HFFc6 (cell line): Measurements from ENCODE around the gene CPPED1. TPM values are rescaled to one million over a fixed set of nuclear protein-coding genes. Genes with fewer than 3 reads are reported as not detected.

ENCODE experiments used
- DNase-seq: peaks from one replicate; pipeline ENCODE4 v3.0.0-alpha.2; 2018
- H3K27ac Mint-ChIP-seq: 2 replicates; pipeline ENCODE4 v1.8.0; 2020; ENCODE audit warnings: mild to moderate bottlenecking, mixed read lengths
- H3K27me3 Mint-ChIP-seq: 2 replicates; pipeline ENCODE4 v1.8.0; 2021; ENCODE audit warnings: mild to moderate bottlenecking, moderate library complexity, mixed read lengths; ENCODE audit not compliant: insufficient read depth
- H3K36me3 Mint-ChIP-seq: 2 replicates; pipeline ENCODE4 v1.8.0; 2021; ENCODE audit warnings: low read depth, mixed read lengths
- H3K4me1 Mint-ChIP-seq: 2 replicates; pipeline ENCODE4 v1.8.0; 2020; ENCODE audit warnings: low read depth, mixed read lengths
- H3K4me3 Mint-ChIP-seq: 2 replicates; pipeline ENCODE4 v1.8.0; 2020; ENCODE audit warnings: mild to moderate bottlenecking, moderate library complexity, mixed read lengths
- H3K9me3 Mint-ChIP-seq: 2 replicates; pipeline ENCODE4 v1.8.0; 2020; ENCODE audit warnings: mild to moderate bottlenecking, mixed read lengths
- total RNA-seq, 6 experiments: library from RNA; stranded (reverse); fragmentation: NEBNext Ultra II Directional; extraction: Animal tissue kit (Norgen Biotek cat#: 25700); gene quantifications; 2 replicates in 1 of 6; 3 replicates in 5 of 6; pipeline ENCODE4 v1.2.3, GENCODE V29; 2021
- TF ChIP-seq, protein P1 (sequence below): fragments of 200-600 bp; sonication (generic); IDR thresholded peaks from 2 replicates; pipeline ENCODE4 v1.5.0; 2021; ENCODE audit warnings: antibody characterized with exemption, mild to moderate bottlenecking

The CPPED1 gene
- total RNA-seq, 6 experiments from 2014 or later = 54.6 to 66.7 (median 63.1) TPM

DNA sequence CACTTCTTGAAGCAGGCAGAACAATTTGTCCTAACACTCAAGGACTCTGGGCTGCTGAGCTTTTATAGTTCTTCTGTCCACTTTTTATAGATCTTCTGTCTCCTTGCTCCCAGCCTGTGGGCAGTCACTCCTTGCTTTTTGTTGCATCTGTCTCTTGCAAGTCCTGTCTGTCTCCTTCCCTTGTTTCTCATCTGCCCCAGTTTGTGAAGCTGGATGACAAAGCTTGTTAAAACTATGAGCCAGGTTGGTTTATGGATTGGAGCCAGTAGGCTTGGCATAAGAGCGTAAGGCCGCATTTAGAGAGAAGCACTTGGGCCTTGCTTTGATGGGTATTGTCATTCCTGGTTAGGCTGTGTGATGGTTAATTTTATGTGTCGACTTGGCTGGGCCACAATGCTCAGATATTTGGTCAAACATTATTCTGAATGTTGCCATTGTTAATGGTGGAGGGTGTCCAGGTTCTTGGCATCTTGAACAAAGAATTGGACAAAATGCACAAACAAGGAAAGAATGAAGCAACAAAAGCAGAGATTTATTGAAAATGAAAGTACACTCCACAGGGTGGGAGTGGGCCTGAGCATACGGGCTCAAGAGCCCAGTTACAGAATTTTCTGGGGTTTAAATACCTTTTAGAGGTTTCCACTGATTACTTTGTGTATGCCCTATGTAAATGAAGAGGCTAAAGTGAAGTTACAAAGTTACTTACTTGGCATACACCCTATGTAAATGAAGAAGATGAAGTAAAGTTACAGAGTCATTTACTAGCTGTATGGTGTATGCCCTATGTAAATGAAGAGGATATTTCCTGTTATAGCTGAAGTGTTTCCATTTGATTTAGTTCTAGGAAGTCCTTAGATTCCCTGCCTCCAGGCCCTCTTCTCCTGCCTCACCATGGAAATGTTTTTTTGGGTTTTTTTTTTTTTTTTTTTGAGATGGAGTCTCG, 8.0 kb upstream of the CPPED1 start:
- TF ChIP-seq, protein P1, sequence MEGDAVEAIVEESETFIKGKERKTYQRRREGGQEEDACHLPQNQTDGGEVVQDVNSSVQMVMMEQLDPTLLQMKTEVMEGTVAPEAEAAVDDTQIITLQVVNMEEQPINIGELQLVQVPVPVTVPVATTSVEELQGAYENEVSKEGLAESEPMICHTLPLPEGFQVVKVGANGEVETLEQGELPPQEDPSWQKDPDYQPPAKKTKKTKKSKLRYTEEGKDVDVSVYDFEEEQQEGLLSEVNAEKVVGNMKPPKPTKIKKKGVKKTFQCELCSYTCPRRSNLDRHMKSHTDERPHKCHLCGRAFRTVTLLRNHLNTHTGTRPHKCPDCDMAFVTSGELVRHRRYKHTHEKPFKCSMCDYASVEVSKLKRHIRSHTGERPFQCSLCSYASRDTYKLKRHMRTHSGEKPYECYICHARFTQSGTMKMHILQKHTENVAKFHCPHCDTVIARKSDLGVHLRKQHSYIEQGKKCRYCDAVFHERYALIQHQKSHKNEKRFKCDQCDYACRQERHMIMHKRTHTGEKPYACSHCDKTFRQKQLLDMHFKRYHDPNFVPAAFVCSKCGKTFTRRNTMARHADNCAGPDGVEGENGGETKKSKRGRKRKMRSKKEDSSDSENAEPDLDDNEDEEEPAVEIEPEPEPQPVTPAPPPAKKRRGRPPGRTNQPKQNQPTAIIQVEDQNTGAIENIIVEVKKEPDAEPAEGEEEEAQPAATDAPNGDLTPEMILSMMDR = no peak
- H3K9me3 Mint-ChIP-seq = peaks cover 8% of the 10 kb centered on the region
- peaks cover 14% of the 10 kb centered on the region for H3K4me1 Mint-ChIP-seq
- H3K27me3 Mint-ChIP-seq = no peaks in the 10 kb centered on the region
- 0 out of 2 replicates have a peak, but pooled peaks cover 7% of the 10 kb centered on the region for H3K36me3 Mint-ChIP-seq
- no peak overlapping the region for H3K4me3 Mint-ChIP-seq
- no peak for DNase-seq
- no peak overlapping the region for H3K27ac Mint-ChIP-seq

- Mint-ChIP-seq H3K9me3 (peaks cover 5% of the 10 kb centered on the region), H3K4me3 (no peak overlapping the region), H3K4me1 (peaks cover 48% of the 10 kb centered on the region), H3K27me3 (peaks cover 5% of the 10 kb centered on the region), H3K27ac (no peak overlapping the region), H3K36me3 (peaks cover 22% of the 10 kb centered on the region)
- no peak for DNase-seq
- TF ChIP-seq, protein P1 = no peak
These were observed 1.4 kb upstream of the CPPED1 start for GRCh38 chr16:12805066-12805465.

DNA sequence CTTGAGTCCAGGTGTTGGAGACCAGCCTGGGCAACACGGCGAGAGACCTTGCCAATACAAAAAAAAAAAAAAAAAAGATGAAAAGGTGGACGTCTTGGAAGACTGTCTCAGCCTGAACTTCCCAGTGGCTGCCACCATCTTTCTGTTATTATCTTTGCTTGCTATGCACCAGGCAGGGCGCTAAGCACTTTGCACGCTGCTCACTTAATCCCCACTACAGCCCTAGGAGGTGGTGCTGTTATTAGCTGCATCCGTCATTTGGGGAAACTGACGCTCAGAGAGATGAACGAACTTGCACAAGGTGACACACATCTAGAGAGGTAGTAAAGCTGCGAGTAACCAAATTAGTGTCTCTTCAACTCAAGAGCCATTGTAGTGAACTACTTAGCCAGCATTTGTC, 708 bp upstream of the CPPED1 start:
- TF ChIP-seq, protein P1 = no peak
- H3K9me3 Mint-ChIP-seq = peaks cover 5% of the 10 kb centered on the region; the same call in 1 of the 2 replicates
- H3K36me3 Mint-ChIP-seq = peaks cover 22% of the 10 kb centered on the region
- H3K27me3 Mint-ChIP-seq = peaks cover 5% of the 10 kb centered on the region
- peak overlapping the region; percentile 96 for H3K4me3 Mint-ChIP-seq
- no peak for DNase-seq
- peaks cover 55% of the 10 kb centered on the region for H3K4me1 Mint-ChIP-seq
- H3K27ac Mint-ChIP-seq = peak overlapping the region; percentile 33; the same call in 1 of the 2 replicates

DNA sequence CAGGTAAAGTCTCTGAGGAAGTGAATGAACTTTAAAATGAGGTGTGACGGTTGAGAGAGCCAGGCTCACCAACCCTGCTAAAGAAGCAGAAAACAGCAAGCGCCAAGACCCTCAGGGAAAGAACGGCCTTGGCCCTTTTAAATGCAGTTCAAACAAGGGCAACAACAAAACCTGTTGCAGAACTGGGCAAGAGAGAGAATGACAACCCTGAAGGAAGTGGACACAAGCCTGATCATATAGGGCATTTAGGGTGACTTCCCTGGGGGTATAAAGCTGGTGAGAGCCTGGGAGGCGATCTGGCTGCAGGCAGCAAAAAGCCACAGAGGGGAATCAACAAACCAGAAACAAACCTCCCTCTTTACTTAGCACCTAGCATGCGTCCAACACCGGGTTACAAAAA, 1.0 kb downstream of the CPPED1 start:
- Mint-ChIP-seq H3K4me1 (peaks cover 66% of the 10 kb centered on the region), H3K27me3 (peaks cover 5% of the 10 kb centered on the region), H3K27ac (peak overlapping the region; percentile 98), H3K4me3 (peak overlapping the region; percentile 96), H3K36me3 (peaks cover 26% of the 10 kb centered on the region), H3K9me3 (peaks cover 5% of the 10 kb centered on the region; the same call in 1 of the 2 replicates)
- no peak for DNase-seq
- TF ChIP-seq, protein P1 = no peak

- TF ChIP-seq, protein P1 = no peak
- H3K27ac Mint-ChIP-seq = peak overlapping the region; percentile 98
- H3K4me1 Mint-ChIP-seq = peaks cover 71% of the 10 kb centered on the region
- H3K27me3 Mint-ChIP-seq = peaks cover 5% of the 10 kb centered on the region
- peak overlapping the region; percentile 96 for H3K4me3 Mint-ChIP-seq
- peaks cover 5% of the 10 kb centered on the region; the same call in 1 of the 2 replicates for H3K9me3 Mint-ChIP-seq
- peaks cover 27% of the 10 kb centered on the region for H3K36me3 Mint-ChIP-seq
- no peak for DNase-seq
These were observed 1.6 kb downstream of the CPPED1 start for GRCh38 chr16:12802048-12802447.
